ENCODE results near the gene ZFC3H1. TPM values are rescaled to one million over a fixed set of nuclear protein-coding genes. Genes with fewer than 3 reads are reported as not detected.
A peak's percentile ranks its signal among the peaks of the same experiment; 100 is the strongest.

The ZFC3H1 gene
- total RNA-seq, 4 donors from 2014 or later: 52.0 to 202 (median 71.5) TPM

- TF ChIP-seq EP300 (IDR thresholded peaks at IDR 0.05) (no peak), POLR2A (IDR thresholded peaks at IDR 0.05) (no peak), CTCF (IDR thresholded peaks at IDR 0.05) (no peak), POLR2AphosphoS5 (IDR thresholded peaks at IDR 0.05) (no peak)
- Histone ChIP-seq H3K36me3 (peaks cover 64% of the 10 kb centered on the region), H3K27ac (no peak overlapping the region), H3K27me3 (no peaks in the 10 kb centered on the region), H3K4me1 (peaks cover 3% of the 10 kb centered on the region), H3K4me3 (no peak overlapping the region), H3K9me3 (no peaks in the 10 kb centered on the region)
- 85% methylated on average over 2 of the region's 2 CpGs for WGBS
- DNase-seq (ENCODE audit: low spot score in 2 of 2): no peak
These were observed 22.3 kb downstream of the ZFC3H1 start for GRCh38 chr12:71641390-71641789.

GRCh38 chr12:71640316-71640715 lies 23.3 kb downstream of the ZFC3H1 start:
- H3K36me3 ChIP-seq: peaks cover 70% of the 10 kb centered on the region

DNA sequence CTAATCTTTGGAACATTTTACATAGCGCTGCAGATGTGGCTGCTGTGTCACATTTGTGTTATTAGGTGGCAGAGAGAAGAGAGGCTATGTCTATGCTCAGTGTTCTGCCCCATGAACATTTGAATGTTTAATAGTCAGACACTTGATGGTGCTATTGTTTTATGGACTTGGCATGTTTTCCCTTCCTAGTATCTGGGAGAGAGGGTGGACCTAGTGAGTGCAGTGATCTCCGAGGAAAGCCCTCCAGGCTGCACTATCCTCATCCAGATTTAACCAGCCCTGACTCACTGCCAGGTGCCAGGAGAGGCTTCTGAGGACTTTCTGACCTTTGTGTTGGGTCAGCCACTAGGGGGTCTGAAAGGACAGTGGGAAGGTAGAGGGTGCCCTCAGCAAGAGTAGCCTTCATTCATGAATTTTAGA lies 24.3 kb downstream of the ZFC3H1 start:
- no peaks in the 10 kb centered on the region for H3K27me3 ChIP-seq
- no peak for DNase-seq (ENCODE audit: low spot score in 2 of 2)
- WGBS: 64% methylated on average over 2 of the region's 2 CpGs
- H3K27ac ChIP-seq: no peak overlapping the region
- peaks cover 70% of the 10 kb centered on the region for H3K36me3 ChIP-seq
- H3K9me3 ChIP-seq: no peaks in the 10 kb centered on the region
- TF ChIP-seq POLR2A (IDR thresholded peaks at IDR 0.05) (no peak), EP300 (IDR thresholded peaks at IDR 0.05) (no peak), CTCF (IDR thresholded peaks at IDR 0.05) (no peak), POLR2AphosphoS5 (IDR thresholded peaks at IDR 0.05) (no peak)
- H3K4me3 ChIP-seq: no peak overlapping the region
- peaks cover 3% of the 10 kb centered on the region for H3K4me1 ChIP-seq

More at GRCh38 chr12:71640316-71640715, 23.3 kb downstream of the ZFC3H1 start:
- Histone ChIP-seq H3K4me3 (no peak overlapping the region), H3K27ac (no peak overlapping the region), H3K4me1 (peaks cover 3% of the 10 kb centered on the region), H3K9me3 (no peaks in the 10 kb centered on the region), H3K27me3 (no peaks in the 10 kb centered on the region)
- no peak for DNase-seq (ENCODE audit: low spot score in 2 of 2)
- 67% methylated on average over 2 of the region's 2 CpGs for WGBS
- TF ChIP-seq POLR2AphosphoS5 (IDR thresholded peaks at IDR 0.05) (no peak), CTCF (IDR thresholded peaks at IDR 0.05) (no peak), EP300 (IDR thresholded peaks at IDR 0.05) (no peak), POLR2A (IDR thresholded peaks at IDR 0.05) (no peak)

DNA sequence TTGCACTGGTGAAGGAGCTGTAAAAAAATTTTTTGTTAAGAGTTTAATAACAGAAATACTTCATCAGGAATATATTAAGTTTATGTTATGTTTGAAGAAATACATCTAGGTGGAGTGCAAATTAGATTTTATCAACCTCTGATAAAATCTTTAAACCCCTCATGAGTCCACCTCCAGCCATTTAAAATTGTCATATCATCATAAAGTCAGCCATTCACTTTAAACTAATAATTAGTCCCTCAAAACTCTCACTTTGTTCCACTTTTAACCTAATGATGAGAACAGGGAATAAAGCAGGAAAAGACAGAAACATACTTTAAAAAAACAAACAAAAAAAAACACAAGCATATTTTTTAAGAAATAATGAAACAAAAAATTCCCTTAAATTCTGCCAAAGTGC lies 25.1 kb downstream of the ZFC3H1 start:
- Histone ChIP-seq H3K27me3 (no peaks in the 10 kb centered on the region), H3K4me1 (peaks cover 3% of the 10 kb centered on the region), H3K27ac (no peak overlapping the region), H3K36me3 (peaks cover 70% of the 10 kb centered on the region), H3K9me3 (no peaks in the 10 kb centered on the region), H3K4me3 (no peak overlapping the region)
- TF ChIP-seq POLR2AphosphoS5 (IDR thresholded peaks at IDR 0.05): no peak
- no peak for TF ChIP-seq POLR2A (IDR thresholded peaks at IDR 0.05)
- no peak for TF ChIP-seq CTCF (IDR thresholded peaks at IDR 0.05)
- no peak for TF ChIP-seq EP300 (IDR thresholded peaks at IDR 0.05)
- no peak for DNase-seq (ENCODE audit: low spot score in 2 of 2)

DNA sequence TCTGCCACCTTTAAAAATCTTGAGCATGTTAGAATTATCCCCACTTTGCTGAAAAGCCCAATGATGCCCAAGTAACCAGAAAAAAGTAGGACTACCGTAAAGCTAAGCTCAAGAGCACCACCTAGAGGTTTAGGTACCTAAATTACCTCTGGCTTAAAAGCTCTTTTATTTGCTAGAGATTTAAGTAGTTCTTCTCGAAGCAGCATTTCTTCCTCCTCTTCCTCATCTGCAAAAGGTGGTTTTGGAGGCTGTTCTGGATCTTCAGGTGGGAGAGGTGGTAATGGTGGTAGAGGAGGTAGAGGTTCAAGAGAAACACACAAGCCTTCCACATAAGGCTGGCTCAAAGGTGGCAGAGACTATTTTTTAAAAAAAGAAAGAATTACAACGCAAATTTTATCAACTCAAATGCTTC lies 26.9 kb downstream of the ZFC3H1 start:
- H3K36me3 ChIP-seq: peaks cover 72% of the 10 kb centered on the region
- no peak for DNase-seq (ENCODE audit: low spot score in 2 of 2)
- no peak overlapping the region for H3K27ac ChIP-seq
- TF ChIP-seq CTCF (IDR thresholded peaks at IDR 0.05): peak; percentile 11 to 57
- TF ChIP-seq EP300 (IDR thresholded peaks at IDR 0.05): no peak
- no peaks in the 10 kb centered on the region for H3K27me3 ChIP-seq
- no peaks in the 10 kb centered on the region for H3K9me3 ChIP-seq
- peaks cover 3% of the 10 kb centered on the region for H3K4me1 ChIP-seq
- WGBS: 30% methylated on average over 3 of the region's 3 CpGs
- no peak overlapping the region for H3K4me3 ChIP-seq

Data from suprapubic skin (tissue), 4 donors.